COR-L47 (cell line): Measurements from ENCODE around the gene GALNTL6.
"Not testable (repeated sequence)": the region's sequence is repeated elsewhere in the genome, so short reads cannot be mapped to it uniquely, and the experiment has no call there.

Experiments
- DNase-seq: peaks from one replicate; lab custom pipeline; 2025; lab: John Stamatoyannopoulos, UW

Gene GALNTL6

DNA sequence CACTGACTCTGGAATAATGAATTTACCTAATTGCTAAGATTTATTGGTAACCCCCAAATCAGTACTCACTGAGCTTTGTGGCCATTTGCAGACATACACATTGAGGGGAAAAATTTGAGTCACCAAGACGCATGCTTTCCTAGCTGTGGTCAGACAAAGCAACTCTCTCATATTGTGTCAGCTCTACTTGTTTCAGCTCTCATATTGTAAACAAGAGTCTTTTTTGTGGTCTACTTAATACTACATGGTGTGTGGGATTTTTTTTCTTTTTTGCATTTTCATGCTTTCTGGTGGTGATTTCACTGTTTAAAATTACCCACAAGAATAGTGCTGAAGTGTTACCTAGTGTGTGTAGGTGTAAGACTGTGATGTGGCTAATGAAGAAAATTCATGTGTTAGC is 927.2 kb downstream of the GALNTL6 start:
- no peak for DNase-seq

DNA sequence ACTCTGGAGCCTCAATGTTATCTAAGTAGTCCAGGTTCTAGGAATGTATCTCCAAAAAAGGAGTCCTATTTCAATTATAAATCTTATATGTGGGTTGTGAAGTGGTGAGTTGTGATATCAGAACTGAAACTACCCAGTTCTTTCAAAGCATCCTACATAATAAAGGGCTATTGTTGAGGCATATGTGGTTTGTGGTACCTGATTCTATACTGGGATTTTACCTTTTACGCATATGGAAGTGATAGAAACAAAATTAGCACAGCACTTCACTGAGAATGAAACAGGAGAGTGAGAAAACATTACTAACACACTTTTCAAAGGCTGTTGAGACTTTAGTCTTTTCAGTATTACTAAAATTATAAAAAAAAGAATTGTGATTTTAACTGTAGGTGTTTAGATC is 937.7 kb downstream of the GALNTL6 start:
- DNase-seq: no peak

DNA sequence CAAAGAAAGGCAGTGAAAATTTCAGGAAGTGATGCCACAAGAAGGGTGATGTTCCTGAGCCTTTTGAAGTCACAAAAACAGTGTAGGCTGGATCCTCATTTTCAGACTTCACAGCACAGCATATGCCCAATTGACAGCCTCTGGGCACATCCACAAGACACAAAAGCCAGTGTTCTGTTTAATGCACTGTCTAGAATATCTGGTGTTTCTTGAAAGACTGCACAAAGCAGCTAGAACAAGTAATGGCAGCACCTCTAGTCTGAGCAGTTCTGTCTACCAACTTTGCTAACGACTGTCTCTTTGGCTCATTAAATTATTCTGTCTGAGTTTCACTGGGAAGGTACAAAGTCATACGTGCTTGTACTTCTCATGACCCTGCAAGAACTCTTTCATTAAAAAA is 938.3 kb downstream of the GALNTL6 start:
- DNase-seq: no peak

DNA sequence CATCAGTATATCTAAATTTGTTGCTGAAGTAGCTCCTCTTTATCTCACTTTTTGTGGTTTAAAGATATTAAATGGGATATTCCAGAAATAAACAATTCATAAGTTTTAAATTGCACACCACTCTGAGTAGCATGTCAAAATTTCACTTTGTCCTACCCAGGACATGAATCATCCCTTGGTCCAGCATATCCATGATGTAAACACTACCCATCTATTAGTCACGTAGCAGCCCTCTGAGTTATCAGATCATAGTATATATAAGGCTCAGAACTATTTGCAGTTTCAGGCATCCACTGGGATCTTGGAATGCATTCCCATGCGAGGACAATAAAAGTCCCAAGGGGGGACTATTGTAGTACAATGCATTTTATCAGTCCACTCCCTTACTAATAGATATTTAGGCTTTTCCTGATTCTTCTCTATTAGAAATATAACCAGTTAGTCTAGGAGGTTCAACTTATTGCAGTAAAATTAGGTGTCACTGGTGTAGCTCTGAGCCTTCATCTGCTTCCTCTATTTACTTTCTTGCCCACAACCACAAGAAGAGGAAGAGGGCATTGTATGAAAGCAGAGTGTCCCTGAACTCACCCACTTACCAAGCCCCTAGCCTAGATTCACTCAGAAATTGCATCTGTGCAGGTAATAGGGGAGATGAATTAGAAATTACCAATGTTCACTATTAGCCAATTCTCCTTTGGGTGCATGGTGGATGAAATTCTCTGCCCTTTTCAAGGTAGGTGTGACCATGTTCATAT is 945.6 kb downstream of the GALNTL6 start:
- no peak for DNase-seq

DNA sequence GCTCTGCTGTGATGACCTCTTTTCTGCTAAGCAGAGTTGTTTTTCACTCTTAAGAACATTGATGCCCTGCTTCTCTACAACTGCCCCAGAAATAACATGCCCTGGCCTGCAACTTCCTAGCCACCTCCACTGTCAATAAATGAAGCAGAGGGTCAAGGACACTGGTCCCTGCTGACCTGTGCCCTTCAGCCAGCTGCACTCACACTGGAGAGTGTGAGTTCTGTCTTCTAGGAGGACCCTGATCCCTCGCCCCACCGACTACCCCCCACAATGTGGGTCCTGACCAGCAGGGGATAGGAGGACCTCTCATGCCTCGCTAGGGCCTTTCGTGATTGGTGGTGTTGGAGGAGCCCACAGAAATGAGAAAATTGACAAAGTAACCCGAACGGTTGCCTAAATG is 947.3 kb downstream of the GALNTL6 start:
- DNase-seq: no peak

DNA sequence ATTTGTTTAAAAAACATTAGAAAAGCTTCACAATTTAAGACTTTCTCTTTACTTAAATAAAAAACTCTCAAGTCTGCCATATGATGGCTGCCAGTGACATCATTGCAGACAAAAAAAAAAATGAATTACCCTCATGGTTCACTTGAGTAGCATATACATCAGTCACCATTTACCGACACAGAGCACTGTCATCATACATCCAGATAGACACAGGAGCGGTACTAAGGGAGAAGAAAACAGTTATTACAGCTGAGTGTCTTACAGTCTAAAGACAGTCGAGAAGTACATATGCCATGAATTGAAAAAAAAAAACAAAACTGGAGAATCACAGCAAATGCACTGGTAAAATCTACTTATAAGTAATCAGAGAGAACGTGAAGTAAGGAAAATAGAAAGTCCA is 949.7 kb downstream of the GALNTL6 start:
- no peak for DNase-seq

DNA sequence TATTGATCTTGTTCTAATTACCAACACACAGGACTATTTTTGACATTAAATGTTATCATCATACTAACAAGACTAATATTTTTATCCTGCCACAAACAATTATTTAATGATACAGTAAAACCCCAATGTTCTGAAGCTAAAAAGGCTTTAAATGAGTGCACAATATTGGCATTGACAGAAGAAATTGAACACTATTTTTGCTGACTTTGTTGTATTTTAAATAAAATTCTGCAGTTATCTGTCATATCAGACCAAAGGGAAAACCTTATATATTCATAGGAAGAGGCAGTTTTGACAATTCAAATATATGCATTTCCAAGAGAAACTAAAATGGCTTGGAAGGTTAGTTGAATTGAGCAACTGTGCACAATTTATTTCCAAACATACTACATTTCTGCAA is 957.6 kb downstream of the GALNTL6 start:
- no peak for DNase-seq

DNA sequence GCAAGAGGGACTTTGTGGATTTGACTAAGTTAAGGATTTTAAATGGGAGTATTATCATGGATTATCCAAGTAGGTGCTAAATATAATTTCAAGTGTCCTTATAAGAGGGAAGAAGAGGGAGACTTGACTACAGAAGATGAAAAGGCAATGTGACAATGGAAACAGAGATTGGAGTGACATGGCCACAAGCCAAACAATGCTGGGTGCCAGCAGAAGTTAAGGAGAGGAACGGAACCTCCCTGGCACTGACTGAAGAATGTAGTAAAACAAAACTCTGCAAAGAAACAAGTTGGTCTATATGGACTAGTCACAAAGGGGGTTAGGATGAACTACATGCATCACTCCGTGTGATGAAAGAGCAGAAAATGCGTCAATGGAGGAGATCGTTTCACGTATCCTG is 959.6 kb downstream of the GALNTL6 start:
- DNase-seq: no peak

DNA sequence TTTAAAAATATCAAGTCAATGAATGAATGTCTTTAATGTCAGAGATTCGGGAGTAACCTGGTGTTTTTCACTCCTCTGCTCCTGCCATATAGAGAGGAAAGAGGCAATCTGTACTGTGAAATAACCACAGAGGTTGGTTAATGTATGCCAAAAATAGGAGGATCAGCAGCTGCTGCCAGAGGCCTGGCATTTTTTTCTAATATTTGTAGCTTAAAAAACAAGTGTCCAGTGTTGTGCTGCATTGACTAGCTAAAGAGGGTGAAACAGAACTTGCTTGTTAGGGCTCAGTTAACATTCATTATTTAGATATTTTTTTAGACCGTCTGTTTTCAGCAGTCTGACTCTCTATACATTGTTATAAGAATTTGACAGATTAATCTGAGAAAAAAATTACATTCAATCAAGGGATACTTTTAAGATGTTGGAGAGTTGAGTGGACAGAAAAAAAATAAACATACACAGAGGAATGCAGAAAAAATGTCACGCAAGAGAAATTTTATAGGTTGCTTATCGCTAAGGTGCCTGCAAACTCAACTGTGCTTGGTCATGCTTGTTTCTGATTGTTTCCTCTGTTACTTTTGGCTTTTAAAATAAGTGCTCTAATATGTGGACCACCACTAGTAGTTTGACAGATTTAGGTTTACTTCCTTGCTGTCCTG is 963.1 kb downstream of the GALNTL6 start:
- DNase-seq: no peak

DNA sequence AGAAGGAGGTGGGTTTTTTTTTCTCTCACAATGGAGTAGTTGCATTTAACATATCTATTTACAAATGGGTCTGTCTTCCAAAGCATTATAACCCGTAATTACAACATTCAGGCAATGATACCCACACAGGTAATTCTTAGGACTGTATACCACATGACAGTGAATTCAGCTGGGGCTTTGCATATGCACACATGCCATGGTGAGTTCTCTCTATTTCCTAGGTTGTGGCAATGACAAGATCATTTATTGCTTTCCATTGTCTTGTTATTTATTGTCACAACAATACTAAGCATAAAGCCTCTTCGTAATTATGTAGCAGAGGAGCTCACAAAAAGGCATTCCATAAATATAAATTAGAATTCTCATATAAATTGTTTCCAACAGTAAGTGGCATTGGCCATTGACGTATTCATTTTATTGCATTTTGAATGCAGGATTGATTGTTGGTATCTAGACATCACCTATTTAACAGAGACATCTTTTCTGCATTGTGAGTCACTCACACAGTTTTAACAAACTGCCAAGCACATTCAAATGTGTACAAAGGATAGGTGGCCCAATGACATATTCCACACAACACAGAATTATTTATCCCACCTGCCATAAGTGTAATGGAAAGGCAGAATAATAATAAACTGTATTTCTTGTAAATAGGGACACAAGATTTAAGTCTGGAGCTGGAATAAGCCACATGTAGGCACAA is 964.7 kb downstream of the GALNTL6 start:
- DNase-seq: peak; percentile 11

DNA sequence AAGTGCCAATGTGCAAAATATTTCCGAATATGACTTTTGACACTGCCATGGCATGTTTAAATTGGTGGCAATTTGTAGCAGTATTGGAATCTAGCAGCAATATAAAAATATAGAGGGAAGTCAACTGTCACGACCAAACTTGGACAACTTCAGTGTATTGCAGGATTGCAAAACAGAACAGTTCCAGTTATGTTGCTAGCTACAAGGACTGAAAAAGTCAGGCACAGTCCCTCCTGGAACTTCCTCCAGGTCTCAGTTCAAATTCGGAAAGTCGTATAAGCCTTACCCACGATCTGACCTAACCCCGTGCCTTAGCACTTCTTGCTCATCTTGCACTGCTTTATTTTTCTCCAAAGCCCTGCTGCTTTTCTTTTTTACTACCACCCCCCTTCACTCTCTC is 965.4 kb downstream of the GALNTL6 start:
- no peak for DNase-seq

DNA sequence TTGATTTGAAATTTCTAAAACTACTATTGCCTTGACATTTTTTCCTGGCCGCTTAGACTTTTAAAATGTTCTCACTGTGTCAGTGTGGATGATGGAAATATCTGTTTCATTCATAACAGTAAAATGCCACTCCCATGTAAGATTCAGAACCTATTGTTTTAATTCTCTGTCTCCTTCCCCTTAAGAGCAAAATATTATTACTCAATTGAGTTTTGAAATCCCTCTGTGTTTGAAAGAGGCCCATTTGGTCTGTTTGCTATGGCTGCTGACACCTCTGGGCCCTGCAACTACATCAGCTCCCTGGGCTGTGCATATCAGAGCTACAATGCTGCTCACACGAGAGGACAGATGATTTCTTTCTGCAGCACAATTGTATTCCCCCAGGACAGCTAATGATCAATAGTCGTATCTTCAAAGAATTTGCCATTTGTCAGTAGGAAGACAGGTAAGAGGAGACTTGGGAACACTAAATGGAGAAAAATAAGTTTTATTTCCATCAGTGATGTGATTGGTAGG is 967.4 kb downstream of the GALNTL6 start:
- no peak for DNase-seq

DNA sequence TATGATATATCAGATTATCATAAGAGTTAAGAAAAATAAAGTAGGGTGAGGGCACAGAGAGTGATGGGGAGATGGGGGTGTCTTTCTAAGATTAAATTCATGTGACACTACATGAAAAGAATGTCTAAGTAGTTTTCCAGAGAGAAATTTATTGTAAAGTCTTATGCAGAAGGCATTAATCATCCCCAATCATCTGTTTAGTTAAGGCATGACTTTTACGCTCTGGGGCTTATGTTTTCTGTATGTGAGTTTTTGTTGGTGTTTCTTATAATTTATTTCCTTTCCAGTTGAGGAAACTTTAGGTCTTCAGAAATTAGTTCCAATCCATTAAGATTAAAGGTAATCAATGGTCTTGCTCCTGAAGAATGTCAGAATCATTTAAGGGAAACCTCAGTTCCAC is 972.4 kb downstream of the GALNTL6 start:
- no peak for DNase-seq

DNA sequence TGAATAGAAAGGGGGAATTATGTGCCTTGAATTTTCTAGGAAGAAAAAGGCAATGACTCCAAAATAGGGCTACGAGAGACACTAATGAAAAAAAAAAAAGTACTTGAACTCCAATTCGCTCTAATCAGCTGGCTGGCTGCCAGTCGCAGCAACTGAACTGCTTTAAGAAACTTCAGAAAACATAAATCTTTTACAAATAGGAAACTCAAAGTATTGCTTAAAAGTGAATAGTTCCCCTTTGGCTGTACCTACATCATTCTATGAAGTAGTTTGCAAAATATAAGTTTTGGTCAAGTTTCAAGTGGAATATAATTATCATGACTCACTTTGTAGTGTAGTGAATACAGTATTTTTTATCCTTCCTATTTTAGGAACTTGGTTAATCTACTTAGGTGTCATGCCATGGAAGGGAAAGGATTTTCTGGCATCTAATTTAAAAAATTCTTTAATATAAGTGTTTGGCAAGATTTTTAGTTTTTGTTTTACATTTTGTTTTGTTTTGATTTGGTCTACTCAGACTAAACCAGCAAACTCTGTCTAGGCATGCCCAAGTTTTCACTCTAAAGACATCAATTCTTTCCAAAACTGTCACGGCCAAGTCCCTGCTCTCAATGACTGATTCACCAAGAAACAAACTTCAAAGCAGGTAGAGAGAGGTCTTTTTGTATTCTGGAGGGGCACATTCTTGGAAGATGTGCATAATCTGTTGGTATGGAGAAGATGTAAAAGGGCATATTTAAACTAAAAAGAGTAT is 973.0 kb downstream of the GALNTL6 start:
- DNase-seq: no peak

DNA sequence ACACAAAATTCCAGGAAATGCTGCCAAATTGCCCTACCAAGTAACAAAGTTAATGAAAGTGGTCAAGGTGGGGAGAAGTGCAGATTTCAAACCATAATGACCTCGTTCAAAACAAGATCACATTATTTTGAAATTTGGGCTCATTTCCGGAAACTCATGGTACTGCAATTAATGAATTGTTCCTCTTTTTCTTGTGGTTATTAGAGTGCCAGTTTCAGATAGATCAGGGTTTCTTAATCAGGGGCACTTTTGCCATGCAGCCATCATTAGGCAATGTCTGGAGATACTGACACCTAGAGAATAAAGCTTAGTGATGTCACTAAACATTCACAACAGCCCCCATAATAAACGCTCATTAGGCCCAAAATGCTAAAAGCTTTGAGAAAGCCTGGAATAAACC is 973.9 kb downstream of the GALNTL6 start:
- no peak for DNase-seq

DNA sequence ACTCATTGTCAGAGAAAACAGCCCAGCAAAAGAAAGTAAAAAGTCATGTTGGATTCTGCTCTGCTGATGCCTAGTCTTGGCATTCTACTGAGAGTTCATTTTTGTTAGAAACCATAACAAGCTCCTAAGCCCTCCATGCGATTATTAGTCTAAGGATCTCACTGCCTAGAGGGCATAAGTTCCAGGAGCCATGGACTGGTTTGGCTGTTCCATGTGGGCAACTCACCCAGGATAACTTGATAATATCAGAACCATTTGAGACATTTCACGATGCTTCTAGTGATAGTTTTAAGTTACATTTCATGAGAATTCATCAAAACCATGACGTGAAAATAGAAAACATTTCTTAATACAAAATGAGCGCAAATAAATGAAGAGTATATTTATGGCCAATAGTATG is 978.6 kb downstream of the GALNTL6 start:
- no peak for DNase-seq

DNA sequence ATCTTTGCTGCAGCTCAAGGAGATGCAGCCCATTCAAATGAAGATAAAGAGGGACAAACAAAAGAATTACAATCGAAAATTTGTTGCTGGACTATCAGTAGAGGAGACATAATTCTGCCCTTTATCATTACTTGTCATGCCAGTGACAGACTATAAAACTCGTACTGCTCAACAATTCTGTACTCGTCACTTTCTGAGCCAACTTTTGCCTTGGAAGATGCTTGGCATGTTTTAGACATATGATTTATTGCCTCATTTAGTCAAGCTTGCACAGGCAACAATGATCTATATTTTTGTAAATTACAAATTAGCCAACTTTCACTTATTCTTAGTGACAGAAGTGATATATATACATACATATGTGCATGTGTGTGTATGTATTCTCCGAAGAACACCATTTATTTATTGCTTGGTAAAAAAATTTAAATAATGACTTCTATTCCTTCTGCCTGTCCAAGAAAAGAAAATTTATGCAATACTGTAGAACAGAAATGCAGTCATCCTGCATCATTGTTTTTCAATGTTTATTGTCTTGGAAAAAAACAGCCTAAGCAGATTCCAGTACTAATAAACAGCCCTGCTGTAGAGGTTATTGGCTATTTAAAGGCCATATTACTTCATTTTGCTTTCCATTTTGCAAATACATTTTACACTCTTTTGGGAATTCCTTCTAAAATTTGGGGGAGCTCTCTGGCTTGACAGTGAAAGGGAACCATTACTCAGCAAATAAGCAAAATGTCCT is 980.5 kb downstream of the GALNTL6 start:
- DNase-seq: no peak

DNA sequence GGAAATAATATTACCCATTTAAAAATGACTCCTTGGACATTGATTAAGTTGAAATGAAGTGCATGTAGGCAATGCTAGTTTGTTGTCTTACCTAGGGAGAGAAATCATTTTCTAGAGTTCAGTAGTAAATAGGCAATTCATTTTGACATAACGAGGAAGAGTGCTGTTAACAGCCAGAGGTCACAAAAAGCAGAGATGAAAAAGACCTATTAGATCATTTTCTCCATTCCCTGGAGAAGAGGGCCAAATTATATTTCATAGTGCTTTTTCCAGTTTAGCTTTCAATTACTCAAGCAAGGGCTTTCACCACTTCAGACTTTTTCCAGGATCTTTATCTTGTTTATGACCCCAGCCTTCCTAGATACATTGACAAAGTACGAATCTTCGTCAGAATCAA is 981.1 kb downstream of the GALNTL6 start:
- DNase-seq: no peak

DNA sequence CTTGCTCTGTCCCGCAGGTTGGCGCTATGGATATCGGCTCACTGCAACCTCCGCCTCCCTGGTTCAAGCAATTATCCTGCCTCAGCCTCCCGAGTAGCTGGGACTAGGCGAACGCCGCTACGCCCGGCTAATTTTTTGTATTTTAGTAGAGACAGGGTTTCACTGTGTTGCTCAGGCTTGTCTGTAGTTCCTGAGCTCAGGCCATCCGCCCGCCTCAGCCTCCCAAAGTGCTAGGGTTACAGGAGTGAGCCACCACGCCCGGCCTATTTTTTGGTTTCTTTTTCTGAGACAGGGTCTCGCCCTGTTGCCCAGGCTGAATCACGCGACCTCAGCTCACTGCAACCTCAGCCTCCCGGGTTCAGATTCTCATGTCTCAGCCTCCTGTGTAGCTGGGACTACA is 984.1 kb downstream of the GALNTL6 start:
- not testable (repeated sequence) for DNase-seq

DNA sequence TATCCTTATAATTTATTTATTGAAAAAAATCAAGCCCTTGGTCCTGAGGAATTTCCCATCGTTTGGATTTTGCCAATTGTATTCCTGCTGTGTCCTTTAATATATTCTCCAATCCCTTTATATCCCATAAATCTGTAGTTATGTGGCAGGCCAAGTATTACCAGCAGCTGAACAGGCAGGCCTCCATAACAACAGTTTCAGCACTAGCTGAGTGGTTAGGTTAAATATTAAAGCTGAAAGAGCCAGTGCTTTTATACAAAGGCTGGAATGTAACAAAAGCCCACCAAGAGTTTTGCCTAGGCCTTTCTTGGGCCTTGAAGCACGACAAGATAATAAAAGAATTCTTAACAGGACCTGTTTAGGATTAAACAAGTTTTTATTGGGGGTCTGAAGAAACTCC is 988.8 kb downstream of the GALNTL6 start:
- no peak for DNase-seq

DNA sequence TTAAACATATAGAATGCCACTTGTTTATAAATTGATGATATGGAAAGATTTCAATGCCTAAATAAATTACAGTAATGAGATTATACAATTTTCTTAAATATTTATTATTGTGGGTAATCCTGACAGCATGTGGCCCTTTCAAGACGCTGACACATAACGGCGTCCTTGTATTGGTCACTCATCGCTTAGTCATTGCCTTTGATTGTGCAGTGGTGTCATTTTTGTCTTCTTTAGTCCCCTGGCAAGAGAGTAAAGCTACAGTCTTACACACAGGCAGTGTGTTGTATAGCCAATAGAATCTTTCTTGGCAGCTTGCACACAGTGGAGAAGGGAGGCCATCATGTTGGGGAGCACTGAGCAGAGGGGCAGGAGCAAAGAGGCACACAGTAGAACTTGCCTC is 993.6 kb downstream of the GALNTL6 start:
- no peak for DNase-seq

DNA sequence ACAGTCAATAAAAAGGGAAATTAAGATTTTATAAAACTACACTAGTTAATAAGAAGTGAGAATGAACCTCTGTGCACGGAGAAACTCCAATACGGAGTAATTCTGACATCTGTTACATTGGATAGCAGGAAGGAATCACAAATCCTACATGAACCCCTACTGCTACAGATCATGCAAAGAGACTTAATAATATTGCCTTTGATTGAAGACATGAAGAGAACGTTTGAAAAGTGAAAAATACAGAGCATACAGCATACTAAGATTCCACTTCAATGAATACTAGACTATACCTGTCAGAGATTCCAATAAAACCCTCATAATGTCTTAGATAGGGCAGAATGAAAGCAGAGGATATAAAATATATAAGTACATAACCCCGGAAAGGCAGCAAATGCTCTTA is 995.0 kb downstream of the GALNTL6 start:
- DNase-seq: no peak
